ENCODE results near the gene USP40.

DNA sequence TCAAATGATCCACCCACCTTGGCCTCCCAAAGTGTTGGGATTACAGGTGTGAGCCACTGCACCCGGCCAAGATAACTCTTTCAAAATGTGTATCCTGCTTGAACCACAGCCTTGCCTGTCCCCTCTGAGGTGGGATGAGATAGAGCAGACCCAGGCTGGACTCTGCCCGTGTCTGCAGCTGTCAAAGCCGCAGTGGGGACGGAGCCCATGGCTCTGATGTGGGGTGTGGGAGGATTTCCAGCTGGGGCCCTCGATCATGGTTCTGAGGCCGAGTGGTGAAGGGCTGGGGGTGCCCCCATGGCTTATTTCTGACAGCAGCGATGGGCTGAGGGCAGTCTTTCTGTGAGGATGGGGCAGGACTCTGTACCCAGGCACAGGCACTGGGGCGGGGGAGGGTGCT, 107.8 kb downstream of the USP40 start:
- TF ChIP-seq, protein P1, sequence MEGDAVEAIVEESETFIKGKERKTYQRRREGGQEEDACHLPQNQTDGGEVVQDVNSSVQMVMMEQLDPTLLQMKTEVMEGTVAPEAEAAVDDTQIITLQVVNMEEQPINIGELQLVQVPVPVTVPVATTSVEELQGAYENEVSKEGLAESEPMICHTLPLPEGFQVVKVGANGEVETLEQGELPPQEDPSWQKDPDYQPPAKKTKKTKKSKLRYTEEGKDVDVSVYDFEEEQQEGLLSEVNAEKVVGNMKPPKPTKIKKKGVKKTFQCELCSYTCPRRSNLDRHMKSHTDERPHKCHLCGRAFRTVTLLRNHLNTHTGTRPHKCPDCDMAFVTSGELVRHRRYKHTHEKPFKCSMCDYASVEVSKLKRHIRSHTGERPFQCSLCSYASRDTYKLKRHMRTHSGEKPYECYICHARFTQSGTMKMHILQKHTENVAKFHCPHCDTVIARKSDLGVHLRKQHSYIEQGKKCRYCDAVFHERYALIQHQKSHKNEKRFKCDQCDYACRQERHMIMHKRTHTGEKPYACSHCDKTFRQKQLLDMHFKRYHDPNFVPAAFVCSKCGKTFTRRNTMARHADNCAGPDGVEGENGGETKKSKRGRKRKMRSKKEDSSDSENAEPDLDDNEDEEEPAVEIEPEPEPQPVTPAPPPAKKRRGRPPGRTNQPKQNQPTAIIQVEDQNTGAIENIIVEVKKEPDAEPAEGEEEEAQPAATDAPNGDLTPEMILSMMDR (IDR thresholded peaks at IDR 0.05; ENCODE audit: low read depth, low read length), result no peak
- TF ChIP-seq EZH2phosphoT487 (IDR thresholded peaks at IDR 0.05; ENCODE audit: low read depth), result no peak

Data from OCI-LY3 (cell line).